Measurements from ENCODE around the gene BCL2L12. TPM values are rescaled to one million over a fixed set of nuclear protein-coding genes. Genes with fewer than 3 reads are reported as not detected.
A peak's percentile ranks its signal among the peaks of the same experiment; 100 is the strongest.
"Not testable (repeated sequence)": the region's sequence is repeated elsewhere in the genome, so short reads cannot be mapped to it uniquely, and the experiment has no call there.

BCL2L12 gene
- total and polyA plus RNA-seq, 3 experiments from 2014 or later: 18.9 to 70.9 (median 68.2) TPM

- Mint-ChIP-seq H3K27me3 (no peaks in the 10 kb centered on the region), H3K4me3 (no peak overlapping the region), H3K9me3 (no peaks in the 10 kb centered on the region), H3K36me3 (peaks cover 0 to 26% (median 3%) of the 10 kb centered on the region in 3 donors), H3K4me1 (peaks cover 0 to 5% (median 3%) of the 10 kb centered on the region in 3 donors), H3K27ac (peak overlapping the region in 4 of 8 donors; percentile 17 to 35 (median 32))
- CTCF ChIA-PET: interaction anchor here (0.7 kb wide), 1 partner anchor 168 kb away, joined by 3 read pairs; no protein-coding TSS in a partner anchor
- H3K27me3 ChIP-seq (ENCODE audit: insufficient read depth, low read length, poor library complexity, severe bottlenecking): no peaks in the 10 kb centered on the region
- H3K4me1 ChIP-seq (ENCODE audit: insufficient read depth, low read length): no peaks in the 10 kb centered on the region
- no peak overlapping the region for H3K27ac ChIP-seq (ENCODE audit: low read depth, low read length)
- POLR2A ChIA-PET: interaction anchor here (0.6 to 1.2 kb wide), 3 partner anchors 9 to 136 kb away, joined by 4 to 6 read pairs (median 4); partner anchors contain the start of genes AP2A1 and RRAS
- no peak for DNase-seq
- H3K9me3 ChIP-seq (ENCODE audit: low read length): no peaks in the 10 kb centered on the region
- H3K36me3 ChIP-seq (ENCODE audit: insufficient read depth, low read length): no peaks in the 10 kb centered on the region
- H3K4me3 ChIP-seq (ENCODE audit: low read length): no peak overlapping the region
Observed at GRCh38 chr19:49631014-49631588, 34.6 kb upstream of the BCL2L12 start.

GRCh38 chr19:49631610-49632192, 34.0 kb upstream of the BCL2L12 start:
- H3K9me3 Mint-ChIP-seq: no peaks in the 10 kb centered on the region
- peaks cover 0 to 5% (median 3%) of the 10 kb centered on the region in 3 donors for H3K4me1 Mint-ChIP-seq
- ChIA-PET POLR2A (no interaction called here), CTCF (no interaction called here)
- H3K4me1 ChIP-seq (ENCODE audit: insufficient read depth, low read length): no peaks in the 10 kb centered on the region
- H3K4me3 Mint-ChIP-seq: no peak overlapping the region
- DNase-seq: no peak
- no peaks in the 10 kb centered on the region for H3K27me3 ChIP-seq (ENCODE audit: insufficient read depth, low read length, poor library complexity, severe bottlenecking)
- no peak overlapping the region for H3K4me3 ChIP-seq (ENCODE audit: low read length)
- peak overlapping the region in 2 of 8 donors; percentile 38 to 89 for H3K27ac Mint-ChIP-seq
- H3K36me3 Mint-ChIP-seq: peaks cover 0 to 20% (median 3%) of the 10 kb centered on the region in 3 donors
- H3K9me3 ChIP-seq (ENCODE audit: low read length): no peaks in the 10 kb centered on the region
- no peak overlapping the region for H3K27ac ChIP-seq (ENCODE audit: low read depth, low read length)
- H3K36me3 ChIP-seq (ENCODE audit: insufficient read depth, low read length): no peaks in the 10 kb centered on the region
- no peaks in the 10 kb centered on the region for H3K27me3 Mint-ChIP-seq

- Histone ChIP-seq H3K27ac (ENCODE audit: low read depth, low read length) (no peak overlapping the region), H3K4me1 (ENCODE audit: insufficient read depth, low read length) (no peaks in the 10 kb centered on the region), H3K27me3 (ENCODE audit: insufficient read depth, low read length, poor library complexity, severe bottlenecking) (no peaks in the 10 kb centered on the region), H3K4me3 (ENCODE audit: low read length) (no peak overlapping the region), H3K9me3 (ENCODE audit: low read length) (no peaks in the 10 kb centered on the region), H3K36me3 (ENCODE audit: insufficient read depth, low read length) (no peaks in the 10 kb centered on the region)
- no peaks in the 10 kb centered on the region for H3K9me3 Mint-ChIP-seq
- H3K4me3 Mint-ChIP-seq: no peak overlapping the region
- H3K4me1 Mint-ChIP-seq: peaks cover 0 to 5% (median 5%) of the 10 kb centered on the region in 3 donors
- peak overlapping the region in 1 of 8 donors; percentile 89 for H3K27ac Mint-ChIP-seq
- no peaks in the 10 kb centered on the region for H3K27me3 Mint-ChIP-seq
- DNase-seq: no peak
- ChIA-PET POLR2A (no interaction called here), CTCF (interaction anchor here (0.7 kb wide), 1 partner anchor 58 kb away, joined by 3 read pairs; no protein-coding TSS in a partner anchor)
- H3K36me3 Mint-ChIP-seq: peaks cover 0 to 12% (median 3%) of the 10 kb centered on the region in 3 donors
Observed at GRCh38 chr19:49632576-49632975, 33.2 kb upstream of the BCL2L12 start.

- H3K36me3 Mint-ChIP-seq; H3K27ac ChIP-seq (ENCODE audit: low read depth, low read length); POLR2A ChIA-PET; H3K36me3 ChIP-seq (ENCODE audit: insufficient read depth, low read length); H3K27ac Mint-ChIP-seq; H3K27me3 Mint-ChIP-seq; CTCF ChIA-PET; H3K9me3 Mint-ChIP-seq; H3K27me3 ChIP-seq (ENCODE audit: insufficient read depth, low read length, poor library complexity, severe bottlenecking); H3K4me3 ChIP-seq (ENCODE audit: low read length); H3K4me1 ChIP-seq (ENCODE audit: insufficient read depth, low read length); H3K9me3 ChIP-seq (ENCODE audit: low read length); DNase-seq; H3K4me3 Mint-ChIP-seq: not testable (repeated sequence)
- H3K4me1 Mint-ChIP-seq: peaks cover 4 to 11% (median 10%) of the 10 kb centered on the region in 3 donors
Observed at GRCh38 chr19:49633273-49633672, 32.5 kb upstream of the BCL2L12 start.

GRCh38 chr19:49635530-49636232, 30.1 kb upstream of the BCL2L12 start:
- no peak overlapping the region for H3K27ac ChIP-seq (ENCODE audit: low read depth, low read length)
- peaks cover 0 to 4% (median 0%) of the 10 kb centered on the region in 3 donors for H3K36me3 Mint-ChIP-seq
- H3K9me3 ChIP-seq (ENCODE audit: low read length): no peaks in the 10 kb centered on the region
- H3K27me3 ChIP-seq (ENCODE audit: insufficient read depth, low read length, poor library complexity, severe bottlenecking): no peaks in the 10 kb centered on the region
- ChIA-PET CTCF (interaction anchor here (0.6 kb wide), 1 partner anchor 23 kb away, joined by 4 read pairs; no protein-coding TSS in a partner anchor), POLR2A (interaction anchor here (1.1 kb wide), 1 partner anchor 9 kb away, joined by 4 read pairs; no protein-coding TSS in a partner anchor)
- H3K9me3 Mint-ChIP-seq: no peaks in the 10 kb centered on the region
- no peaks in the 10 kb centered on the region for H3K27me3 Mint-ChIP-seq
- no peak for DNase-seq
- H3K4me1 Mint-ChIP-seq: peaks cover 19 to 31% (median 31%) of the 10 kb centered on the region in 3 donors
- H3K36me3 ChIP-seq (ENCODE audit: insufficient read depth, low read length): no peaks in the 10 kb centered on the region
- peaks cover 15% of the 10 kb centered on the region for H3K4me1 ChIP-seq (ENCODE audit: insufficient read depth, low read length)
- H3K4me3 ChIP-seq (ENCODE audit: low read length): no peak overlapping the region
- peak overlapping the region in 5 of 8 donors; percentile 29 to 95 (median 38) for H3K27ac Mint-ChIP-seq
- no peak overlapping the region for H3K4me3 Mint-ChIP-seq

GRCh38 chr19:49636233-49636932, 29.4 kb upstream of the BCL2L12 start:
- no peak overlapping the region for H3K4me3 Mint-ChIP-seq
- H3K9me3 Mint-ChIP-seq: no peaks in the 10 kb centered on the region
- peak overlapping the region in 3 of 8 donors; percentile 34 to 93 (median 37) for H3K27ac Mint-ChIP-seq
- H3K4me1 Mint-ChIP-seq: peaks cover 24 to 37% (median 32%) of the 10 kb centered on the region in 3 donors
- no peaks in the 10 kb centered on the region for H3K27me3 Mint-ChIP-seq
- H3K36me3 Mint-ChIP-seq: peaks cover 0 to 4% (median 0%) of the 10 kb centered on the region in 3 donors
- Histone ChIP-seq H3K27me3 (ENCODE audit: insufficient read depth, low read length, poor library complexity, severe bottlenecking) (no peaks in the 10 kb centered on the region), H3K4me1 (ENCODE audit: insufficient read depth, low read length) (peaks cover 22% of the 10 kb centered on the region), H3K9me3 (ENCODE audit: low read length) (no peaks in the 10 kb centered on the region), H3K4me3 (ENCODE audit: low read length) (no peak overlapping the region), H3K27ac (ENCODE audit: low read depth, low read length) (no peak overlapping the region), H3K36me3 (ENCODE audit: insufficient read depth, low read length) (no peaks in the 10 kb centered on the region)
- CTCF ChIA-PET: interaction anchor here (0.6 kb wide), 1 partner anchor 23 kb away, joined by 4 read pairs; no protein-coding TSS in a partner anchor
- DNase-seq: no peak
- POLR2A ChIA-PET: interaction anchor here (1.1 kb wide), 1 partner anchor 9 kb away, joined by 4 read pairs; no protein-coding TSS in a partner anchor

GRCh38 chr19:49637821-49638738, 27.7 kb upstream of the BCL2L12 start:
- POLR2A ChIA-PET: interaction anchor here (1.1 kb wide), 1 partner anchor 38 kb away, joined by 6 read pairs; no protein-coding TSS in a partner anchor
- CTCF ChIA-PET: no interaction called here

More at GRCh38 chr19:49637821-49638738, 27.7 kb upstream of the BCL2L12 start:
- H3K4me1 ChIP-seq (ENCODE audit: insufficient read depth, low read length): peaks cover 32% of the 10 kb centered on the region
- H3K27me3 ChIP-seq (ENCODE audit: insufficient read depth, low read length, poor library complexity, severe bottlenecking): no peaks in the 10 kb centered on the region
- H3K27ac ChIP-seq (ENCODE audit: low read depth, low read length): peak overlapping the region; percentile 31
- H3K4me3 ChIP-seq (ENCODE audit: low read length): no peak overlapping the region
- DNase-seq: peak in 1 of 5 donors; percentile 47
- H3K27me3 Mint-ChIP-seq: peaks cover 0 to 3% of the 10 kb centered on the region in 2 donors
- no peaks in the 10 kb centered on the region for H3K9me3 ChIP-seq (ENCODE audit: low read length)
- no peaks in the 10 kb centered on the region for H3K9me3 Mint-ChIP-seq
- peak overlapping the region; percentile 44 to 94 (median 65) for H3K4me3 Mint-ChIP-seq
- peak overlapping the region; percentile 39 to 92 (median 70) for H3K27ac Mint-ChIP-seq
- no peaks in the 10 kb centered on the region for H3K36me3 ChIP-seq (ENCODE audit: insufficient read depth, low read length)
- H3K4me1 Mint-ChIP-seq: peaks cover 38 to 48% (median 45%) of the 10 kb centered on the region in 3 donors
- peaks cover 0 to 7% (median 0%) of the 10 kb centered on the region in 3 donors for H3K36me3 Mint-ChIP-seq
